Measurements from ENCODE around the gene EAPP.
"Not testable (repeated sequence)": the region's sequence is repeated elsewhere in the genome, so short reads cannot be mapped to it uniquely, and the experiment has no call there.

The EAPP gene

GRCh38 chr14:34539407-34540180, at the start of gene EAPP:
EAPP (minus strand) TSS chr14:34539701; CDS start chr14:34539628, 73 bp downstream.
- peak; percentile 99 for DNase-seq

- DNase-seq, result no peak
Measured at GRCh38 chr14:34583525-34583924, 44.0 kb upstream of the EAPP start.

DNA sequence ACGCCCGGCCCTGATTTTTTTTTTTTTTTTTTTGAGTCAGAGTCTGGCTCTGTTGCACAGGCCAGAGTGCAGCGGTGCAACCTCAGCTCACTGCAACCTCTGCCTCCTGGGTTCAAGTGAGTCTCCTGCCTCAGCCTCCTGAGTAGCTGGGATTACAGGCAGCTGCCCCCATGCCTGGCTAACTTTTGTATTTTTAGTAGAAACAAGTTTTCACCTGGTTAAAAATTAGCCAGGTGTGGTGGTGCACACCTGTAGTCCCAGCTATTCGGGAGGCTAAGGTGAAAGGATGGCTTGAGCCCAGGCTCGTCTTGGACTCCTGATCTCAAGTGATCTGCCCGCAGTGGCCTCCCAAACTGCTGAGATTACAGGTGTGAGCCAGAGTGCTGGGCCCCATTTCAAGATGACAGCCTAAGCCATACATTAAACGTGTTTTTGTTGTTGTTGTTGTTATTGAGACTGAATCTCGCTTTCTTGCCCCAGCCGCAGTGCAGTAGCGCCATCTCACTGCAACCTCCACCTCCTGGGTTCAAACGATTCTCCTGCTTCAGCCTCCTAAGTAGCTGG, 42.7 kb upstream of the EAPP start:
- no peak for DNase-seq

DNA sequence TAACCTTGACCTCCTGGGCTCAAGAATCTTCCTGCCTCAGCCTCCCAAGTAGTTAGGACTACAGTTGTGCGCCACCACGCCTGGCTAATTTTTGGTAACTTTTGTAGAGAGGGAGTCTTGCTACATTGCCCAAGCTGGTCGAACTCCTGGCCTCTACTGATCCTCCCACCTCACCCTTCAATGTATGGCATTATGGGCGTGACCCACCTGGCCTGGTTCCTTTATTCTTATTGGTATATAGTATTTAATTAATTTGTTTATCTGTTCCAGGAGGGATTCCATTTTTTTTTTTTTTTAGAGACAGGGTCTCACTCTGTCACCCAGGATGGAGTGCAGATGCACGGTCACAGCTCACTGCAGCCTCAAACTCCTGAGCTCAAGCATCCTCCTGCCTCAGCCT, 40.9 kb upstream of the EAPP start:
- DNase-seq, result no peak

DNA sequence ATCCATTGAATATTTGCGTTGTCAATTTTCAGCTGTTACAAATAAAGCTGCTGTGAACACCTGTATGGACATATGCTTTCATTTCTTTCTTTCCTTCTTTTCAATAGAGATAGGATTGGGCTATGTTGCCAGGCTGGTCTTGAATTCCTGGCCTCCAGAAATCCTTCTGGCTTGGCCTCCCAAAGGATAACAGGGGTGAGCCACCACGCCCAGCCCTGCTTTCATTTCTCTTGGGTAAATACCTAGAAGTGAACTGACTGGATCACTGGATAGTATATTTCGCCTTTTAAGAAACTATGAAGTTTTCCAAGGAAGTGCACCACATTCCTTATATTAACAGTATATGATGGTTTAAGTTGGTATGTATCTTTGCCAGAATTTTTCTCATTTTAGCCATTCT, 32.3 kb upstream of the EAPP start:
- no peak for DNase-seq

GRCh38 chr14:34569750-34570149, 30.2 kb upstream of the EAPP start:
- no peak for DNase-seq

GRCh38 chr14:34568803-34569202, 29.3 kb upstream of the EAPP start:
- no peak for DNase-seq

DNA sequence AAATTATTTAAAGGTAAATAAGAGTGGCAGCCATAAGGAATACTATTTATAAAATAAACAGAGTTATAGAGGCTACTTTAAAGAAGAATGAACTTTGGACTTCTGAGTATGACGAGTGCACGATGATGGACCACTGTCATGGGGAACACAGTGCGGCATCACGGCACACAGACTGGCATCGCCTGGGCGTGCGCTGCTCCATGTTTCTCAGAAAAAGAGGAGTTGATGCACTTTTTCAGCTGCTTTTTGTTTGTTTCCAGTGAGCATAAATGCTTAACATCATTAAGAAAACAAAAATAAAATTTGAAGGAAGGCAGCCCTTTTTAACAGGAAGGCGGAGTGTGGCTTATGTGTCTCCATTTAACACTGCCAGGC, 23.3 kb upstream of the EAPP start:
- DNase-seq, result no peak

DNA sequence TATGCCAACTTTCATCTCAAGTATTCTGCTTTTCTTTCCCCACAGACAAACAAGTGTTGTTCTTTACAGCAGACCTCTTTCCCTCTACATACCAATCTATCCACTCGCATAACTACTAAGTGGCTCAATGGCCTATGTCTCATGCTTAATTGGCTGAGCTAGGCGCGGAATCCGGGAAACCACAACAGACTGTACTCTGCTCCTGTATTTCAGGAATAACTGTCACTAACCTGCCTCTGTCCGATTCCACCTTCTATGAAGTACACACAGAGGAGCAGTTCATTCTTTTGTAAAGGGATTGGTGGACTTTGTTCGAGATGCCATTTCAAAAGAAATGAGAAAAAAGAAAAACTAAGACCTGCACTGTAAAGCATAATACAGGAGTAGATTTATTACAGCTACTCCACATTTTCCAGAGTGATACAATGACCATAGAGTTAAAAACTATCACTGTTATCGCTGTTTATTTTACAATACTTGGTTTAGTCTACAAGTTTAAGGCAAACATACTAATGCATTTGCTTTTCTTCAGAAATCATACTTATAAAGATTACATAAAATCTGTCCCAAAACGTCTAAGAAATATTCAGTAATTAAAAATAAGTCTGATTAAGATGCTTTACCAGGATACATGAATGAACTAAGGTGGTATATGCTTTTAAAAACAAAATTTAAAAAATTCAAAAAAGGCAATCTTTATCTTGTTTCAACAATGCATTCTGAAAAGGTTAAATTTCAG, 22.7 kb upstream of the EAPP start:
- not testable (repeated sequence) for DNase-seq

GRCh38 chr14:34556498-34556829, 17.0 kb upstream of the EAPP start:
- DNase-seq, result not testable (repeated sequence)

GRCh38 chr14:34555583-34556497, 16.3 kb upstream of the EAPP start:
- not testable (repeated sequence) for DNase-seq

DNA sequence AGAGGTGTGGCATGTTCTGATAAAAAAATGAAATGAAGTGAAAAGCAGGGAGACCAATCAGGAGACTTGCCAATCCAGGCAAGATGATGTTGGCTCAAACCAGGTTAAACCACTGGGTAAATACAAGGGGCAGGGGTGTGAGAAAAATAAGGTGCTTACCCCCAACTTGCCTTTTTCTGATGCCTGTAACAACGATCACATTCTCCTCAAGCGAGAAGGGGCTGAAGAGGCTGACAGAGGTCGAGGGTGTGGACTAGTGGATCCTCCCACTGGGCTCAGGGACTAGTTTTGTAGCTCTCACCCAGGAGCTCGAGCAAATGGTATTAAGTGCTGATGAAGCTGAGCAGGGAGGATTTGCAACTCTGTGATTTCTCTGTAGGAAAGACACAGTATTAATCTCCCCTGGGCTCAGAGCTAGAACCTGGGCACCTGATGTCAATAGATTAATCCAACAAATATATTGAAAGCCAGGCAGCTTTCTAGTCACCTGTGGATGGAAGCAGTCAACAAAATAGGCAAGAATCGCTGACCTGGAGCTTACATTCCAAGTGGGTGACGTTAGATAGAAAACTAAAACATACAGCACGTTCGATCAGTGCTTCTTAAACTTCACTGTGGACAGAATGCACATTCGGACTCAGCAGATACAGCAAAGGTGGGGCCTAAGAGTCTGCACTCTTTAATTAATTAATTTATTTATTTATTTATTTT, 15.2 kb upstream of the EAPP start:
- DNase-seq, result peak; percentile 26

DNA sequence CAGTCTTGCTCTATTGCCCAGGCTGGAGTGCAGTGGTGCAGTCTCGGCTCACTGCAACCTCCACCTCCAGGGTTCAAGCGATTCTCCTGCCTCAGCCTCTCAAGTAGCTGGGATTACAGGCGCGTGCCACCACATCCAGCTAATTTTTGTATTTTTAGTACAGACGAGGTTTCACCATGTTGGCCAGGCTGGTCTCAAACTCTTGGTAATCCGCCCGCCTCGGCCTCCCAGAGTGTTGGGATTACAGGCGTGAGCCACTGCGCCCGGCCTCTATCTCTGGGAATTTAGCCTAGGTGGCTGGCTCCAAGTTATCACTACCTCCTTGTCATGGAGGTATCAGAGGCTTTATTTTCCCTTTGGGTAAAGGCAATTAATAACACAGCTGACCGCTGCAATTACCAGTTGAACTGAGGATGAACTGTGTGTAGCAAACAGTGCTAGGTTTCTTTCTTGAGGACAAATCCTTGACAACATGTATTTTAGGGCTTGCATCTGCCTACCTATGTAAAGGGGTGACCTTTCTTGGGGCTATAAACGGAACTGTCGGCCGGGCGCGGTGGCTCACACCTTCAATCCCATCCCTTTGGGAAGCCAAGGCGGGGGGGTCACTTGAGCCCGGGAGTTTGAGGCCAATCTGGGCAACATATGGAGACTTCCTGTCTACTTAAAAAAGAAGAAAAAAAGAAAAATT, 9.9 kb upstream of the EAPP start:
- not testable (repeated sequence) for DNase-seq

DNA sequence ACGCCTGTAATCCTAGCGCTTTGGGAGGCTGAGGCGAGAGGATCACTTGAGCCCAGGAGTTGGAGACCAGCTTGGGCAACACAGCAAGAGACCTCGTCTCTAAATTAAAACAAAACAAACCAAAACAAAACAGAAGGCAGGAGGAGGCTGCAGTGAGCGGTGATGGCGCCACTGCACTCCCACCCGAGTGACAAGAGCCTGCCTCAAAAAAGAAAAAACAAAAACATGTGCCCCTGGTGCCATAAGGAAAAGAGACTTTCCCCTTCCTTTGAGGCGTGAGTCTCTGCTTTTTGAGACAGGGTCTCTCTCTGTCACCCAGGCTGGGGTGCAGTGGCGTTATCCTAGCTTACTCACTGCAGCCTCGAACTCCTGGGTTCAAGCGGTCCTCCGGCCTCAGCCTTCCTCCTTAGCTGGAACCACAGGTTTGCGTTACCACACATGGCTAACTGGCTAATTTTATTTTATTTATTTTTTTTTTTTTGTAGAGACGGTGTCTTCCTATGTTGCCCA, 9.0 kb upstream of the EAPP start:
- DNase-seq, result no peak

DNA sequence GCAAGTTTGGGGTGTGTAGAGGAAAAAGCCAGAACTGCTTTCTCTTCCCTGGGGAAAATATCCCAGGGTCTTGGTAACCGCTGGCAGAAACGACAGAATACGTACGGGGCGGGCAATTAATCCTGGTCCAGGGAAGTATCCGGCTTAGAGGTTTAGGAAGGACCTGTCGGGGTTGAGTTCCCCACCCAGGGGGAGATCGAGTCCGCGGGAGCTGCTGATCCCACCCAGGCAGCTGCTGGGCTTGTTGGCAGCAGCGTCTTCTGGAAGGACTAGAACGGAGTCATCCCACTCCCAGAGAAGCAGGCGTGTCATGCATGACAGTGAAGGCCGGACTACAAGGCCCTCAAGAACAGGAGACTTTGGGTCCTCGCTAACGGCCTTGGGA, 7.6 kb upstream of the EAPP start:
- not testable (repeated sequence) for DNase-seq

DNA sequence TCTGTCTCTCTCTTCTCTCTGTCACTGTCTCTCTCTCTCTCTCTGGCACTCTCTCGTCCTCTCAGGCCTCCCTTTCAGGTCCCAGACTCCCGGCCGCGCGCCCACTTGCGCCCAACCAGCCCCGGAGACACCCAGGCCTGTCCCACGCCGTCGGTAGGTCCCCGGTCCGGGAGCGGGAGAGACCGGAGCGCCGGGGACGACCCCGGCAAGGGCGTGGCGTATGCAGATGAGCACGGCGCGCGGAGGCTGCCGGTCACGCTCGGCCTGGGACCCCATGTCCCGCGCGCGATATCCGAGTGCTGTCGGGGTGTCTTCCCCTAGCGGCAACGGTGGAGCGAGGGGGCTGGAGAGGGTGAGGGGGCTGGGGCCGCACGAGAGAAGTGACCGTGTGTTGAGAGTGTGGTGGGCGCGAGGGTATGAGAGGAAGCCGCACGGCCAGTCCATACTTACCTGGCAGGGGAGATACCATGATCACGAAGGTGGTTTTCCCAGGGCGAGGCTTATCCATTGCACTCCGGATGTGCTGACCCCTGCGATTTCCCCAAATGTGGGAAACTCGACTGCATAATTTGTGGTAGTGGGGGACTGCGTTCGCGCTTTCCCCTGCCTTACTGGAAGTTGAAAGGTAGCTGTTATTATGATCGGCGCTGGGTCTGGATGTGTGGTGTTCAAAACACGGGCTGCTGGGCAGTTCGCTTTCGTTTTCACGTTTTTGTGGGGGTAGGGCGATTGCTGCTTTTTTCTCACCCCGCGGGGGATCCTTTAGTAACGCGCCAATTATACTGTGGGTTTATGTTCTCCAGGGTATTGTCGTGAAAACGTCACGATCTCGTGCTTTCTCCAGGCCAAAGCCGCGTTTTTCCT, 7.0 kb upstream of the EAPP start:
- DNase-seq, result not testable (repeated sequence)

DNA sequence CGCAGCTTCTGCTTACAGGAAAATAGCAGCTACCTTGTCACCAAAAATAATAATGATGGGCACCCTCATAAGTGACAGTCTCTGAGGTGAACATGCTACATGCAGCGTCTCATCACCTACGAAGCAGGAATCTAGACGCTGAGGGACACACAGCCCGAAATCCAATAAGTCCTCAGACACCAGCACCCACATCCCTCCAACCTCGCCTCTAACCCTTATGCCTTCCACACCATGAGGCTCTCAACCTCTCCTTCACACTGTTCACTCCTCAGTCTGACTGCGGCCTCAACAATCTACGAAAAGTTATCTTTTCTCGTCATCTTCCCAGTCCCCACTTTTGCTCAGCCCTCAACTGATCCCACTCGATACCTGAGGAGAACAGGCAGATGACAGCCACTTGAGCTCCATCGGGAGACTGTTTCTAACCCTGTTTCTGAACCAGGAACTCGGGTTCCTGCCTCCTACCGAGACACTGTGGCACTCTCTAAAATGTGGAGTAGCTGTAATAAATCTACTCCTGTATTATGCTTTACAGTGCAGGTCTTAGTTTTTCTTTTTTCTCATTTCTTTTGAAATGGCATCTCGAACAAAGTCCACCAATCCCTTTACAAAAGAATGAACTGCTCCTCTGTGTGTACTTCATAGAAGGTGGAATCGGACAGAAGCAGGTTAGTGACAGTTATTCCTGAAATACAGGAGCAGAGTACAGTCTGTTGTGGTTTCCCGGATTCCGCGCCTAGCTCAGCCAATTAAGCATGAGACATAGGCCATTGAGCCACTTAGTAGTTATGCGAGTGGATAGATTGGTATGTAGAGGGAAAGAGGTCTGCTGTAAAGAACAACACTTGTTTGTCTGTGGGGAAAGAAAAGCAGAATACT, 919 bp upstream of the EAPP start:
- not testable (repeated sequence) for DNase-seq

DNA sequence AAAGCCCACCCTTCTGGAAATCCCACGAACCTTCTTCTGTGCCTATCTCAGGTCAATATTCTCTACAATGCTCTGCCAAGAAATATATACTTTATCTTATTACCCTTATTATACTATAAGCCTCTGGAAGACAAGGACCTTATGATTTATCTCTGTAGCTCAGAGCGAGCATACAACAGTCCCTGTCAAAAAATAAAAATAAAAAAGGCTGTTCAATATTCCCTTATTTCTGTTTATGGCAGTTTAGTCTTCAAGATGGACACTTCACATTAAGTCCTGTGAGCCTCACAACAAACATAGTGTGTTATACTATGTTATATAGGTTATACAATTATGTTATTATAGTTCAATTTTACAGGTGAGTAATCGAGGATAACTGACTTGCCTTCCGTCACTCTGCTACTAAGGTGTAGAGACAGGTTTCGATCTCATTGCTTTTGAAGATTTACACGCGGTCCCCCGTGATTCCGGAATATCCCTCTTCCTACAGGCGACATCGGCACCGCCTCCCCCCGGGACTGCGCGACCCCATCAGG, 562 bp downstream of the EAPP start:
- DNase-seq, result no peak

GRCh38 chr14:34538096-34538495, 1.4 kb downstream of the EAPP start:
- DNase-seq, result not testable (repeated sequence)
